GM19452 (cell line): ENCODE results near the gene CCDC124.
A peak's percentile ranks its signal among the peaks of the same experiment; 100 is the strongest.

Experiments used
- ATAC-seq: cut with Tn5 transposase; IDR thresholded peaks from one replicate; pipeline ENCODE4 v1.9.1; 2021; ENCODE audit not compliant: unreplicated experiment

CCDC124 gene

GRCh38 chr19:17933414-17934129, 757 bp downstream of the CCDC124 start:
- ATAC-seq: no peak

GRCh38 chr19:17936379-17936778, 3.6 kb downstream of the CCDC124 start:
- no peak for ATAC-seq

GRCh38 chr19:17937371-17937900, 4.6 kb downstream of the CCDC124 start:
- ATAC-seq: no peak

- no peak for ATAC-seq
Measured at GRCh38 chr19:17938092-17938845, 5.5 kb downstream of the CCDC124 start.

GRCh38 chr19:17942181-17942580, 9.4 kb downstream of the CCDC124 start:
- no peak for ATAC-seq

- no peak for ATAC-seq
Measured at GRCh38 chr19:17942582-17943273, 9.9 kb downstream of the CCDC124 start.

- ATAC-seq: no peak
Measured at GRCh38 chr19:17943274-17944221, 10.7 kb downstream of the CCDC124 start.

GRCh38 chr19:17944301-17944700, 11.5 kb downstream of the CCDC124 start:
- no peak for ATAC-seq

GRCh38 chr19:17946965-17947784, 14.4 kb downstream of the CCDC124 start:
- ATAC-seq: peak; percentile 26

GRCh38 chr19:17947815-17948513, 15.1 kb downstream of the CCDC124 start:
- peak; percentile 54 for ATAC-seq

- no peak for ATAC-seq
Measured at GRCh38 chr19:17948514-17948900, 15.7 kb downstream of the CCDC124 start.

- no peak for ATAC-seq
Measured at GRCh38 chr19:17948931-17949930, 16.4 kb downstream of the CCDC124 start.

GRCh38 chr19:17949956-17950309, 17.1 kb downstream of the CCDC124 start:
- no peak for ATAC-seq

- no peak for ATAC-seq
Measured at GRCh38 chr19:17950310-17951156, 17.7 kb downstream of the CCDC124 start.

GRCh38 chr19:17951157-17951989, 18.6 kb downstream of the CCDC124 start:
- no peak for ATAC-seq
